ENCODE results near the gene PLXDC2.

DNA sequence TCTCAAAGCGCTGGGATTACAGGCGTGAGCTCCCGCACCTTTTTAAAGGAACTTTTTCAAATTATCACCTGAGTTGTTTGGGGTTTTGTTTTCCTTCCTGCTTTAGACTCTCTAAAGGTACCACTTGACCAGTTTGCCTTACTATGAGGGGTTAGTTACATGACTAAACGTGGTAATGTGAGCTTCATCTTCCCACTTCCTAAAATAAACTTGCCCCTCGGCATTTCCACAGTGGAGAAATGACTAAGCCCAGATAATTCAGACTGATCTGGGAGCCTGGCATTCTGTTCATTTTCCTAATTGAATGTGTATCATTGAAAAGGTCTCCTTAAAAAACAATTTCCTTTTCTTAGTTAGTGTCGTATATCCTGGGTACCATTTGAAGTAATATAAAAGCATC is 163.4 kb downstream of the PLXDC2 start:
- TF ChIP-seq, protein P1, sequence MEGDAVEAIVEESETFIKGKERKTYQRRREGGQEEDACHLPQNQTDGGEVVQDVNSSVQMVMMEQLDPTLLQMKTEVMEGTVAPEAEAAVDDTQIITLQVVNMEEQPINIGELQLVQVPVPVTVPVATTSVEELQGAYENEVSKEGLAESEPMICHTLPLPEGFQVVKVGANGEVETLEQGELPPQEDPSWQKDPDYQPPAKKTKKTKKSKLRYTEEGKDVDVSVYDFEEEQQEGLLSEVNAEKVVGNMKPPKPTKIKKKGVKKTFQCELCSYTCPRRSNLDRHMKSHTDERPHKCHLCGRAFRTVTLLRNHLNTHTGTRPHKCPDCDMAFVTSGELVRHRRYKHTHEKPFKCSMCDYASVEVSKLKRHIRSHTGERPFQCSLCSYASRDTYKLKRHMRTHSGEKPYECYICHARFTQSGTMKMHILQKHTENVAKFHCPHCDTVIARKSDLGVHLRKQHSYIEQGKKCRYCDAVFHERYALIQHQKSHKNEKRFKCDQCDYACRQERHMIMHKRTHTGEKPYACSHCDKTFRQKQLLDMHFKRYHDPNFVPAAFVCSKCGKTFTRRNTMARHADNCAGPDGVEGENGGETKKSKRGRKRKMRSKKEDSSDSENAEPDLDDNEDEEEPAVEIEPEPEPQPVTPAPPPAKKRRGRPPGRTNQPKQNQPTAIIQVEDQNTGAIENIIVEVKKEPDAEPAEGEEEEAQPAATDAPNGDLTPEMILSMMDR (IDR thresholded peaks at IDR 0.05): no peak
- TF ChIP-seq CEBPB (IDR thresholded peaks at IDR 0.05): no peak
- TF ChIP-seq, protein P2, sequence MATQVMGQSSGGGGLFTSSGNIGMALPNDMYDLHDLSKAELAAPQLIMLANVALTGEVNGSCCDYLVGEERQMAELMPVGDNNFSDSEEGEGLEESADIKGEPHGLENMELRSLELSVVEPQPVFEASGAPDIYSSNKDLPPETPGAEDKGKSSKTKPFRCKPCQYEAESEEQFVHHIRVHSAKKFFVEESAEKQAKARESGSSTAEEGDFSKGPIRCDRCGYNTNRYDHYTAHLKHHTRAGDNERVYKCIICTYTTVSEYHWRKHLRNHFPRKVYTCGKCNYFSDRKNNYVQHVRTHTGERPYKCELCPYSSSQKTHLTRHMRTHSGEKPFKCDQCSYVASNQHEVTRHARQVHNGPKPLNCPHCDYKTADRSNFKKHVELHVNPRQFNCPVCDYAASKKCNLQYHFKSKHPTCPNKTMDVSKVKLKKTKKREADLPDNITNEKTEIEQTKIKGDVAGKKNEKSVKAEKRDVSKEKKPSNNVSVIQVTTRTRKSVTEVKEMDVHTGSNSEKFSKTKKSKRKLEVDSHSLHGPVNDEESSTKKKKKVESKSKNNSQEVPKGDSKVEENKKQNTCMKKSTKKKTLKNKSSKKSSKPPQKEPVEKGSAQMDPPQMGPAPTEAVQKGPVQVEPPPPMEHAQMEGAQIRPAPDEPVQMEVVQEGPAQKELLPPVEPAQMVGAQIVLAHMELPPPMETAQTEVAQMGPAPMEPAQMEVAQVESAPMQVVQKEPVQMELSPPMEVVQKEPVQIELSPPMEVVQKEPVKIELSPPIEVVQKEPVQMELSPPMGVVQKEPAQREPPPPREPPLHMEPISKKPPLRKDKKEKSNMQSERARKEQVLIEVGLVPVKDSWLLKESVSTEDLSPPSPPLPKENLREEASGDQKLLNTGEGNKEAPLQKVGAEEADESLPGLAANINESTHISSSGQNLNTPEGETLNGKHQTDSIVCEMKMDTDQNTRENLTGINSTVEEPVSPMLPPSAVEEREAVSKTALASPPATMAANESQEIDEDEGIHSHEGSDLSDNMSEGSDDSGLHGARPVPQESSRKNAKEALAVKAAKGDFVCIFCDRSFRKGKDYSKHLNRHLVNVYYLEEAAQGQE (IDR thresholded peaks at IDR 0.05): no peak
- TF ChIP-seq RCOR1 (IDR thresholded peaks at IDR 0.05; ENCODE audit: low read depth, low read length): no peak
- TF ChIP-seq HOXA7 (CRISPR knock-in tag; IDR thresholded peaks at IDR 0.05): no peak
- no peak for TF ChIP-seq ZSCAN20 (CRISPR knock-in tag; IDR thresholded peaks at IDR 0.05)
- TF ChIP-seq NR3C1 (IDR thresholded peaks at IDR 0.05): no peak
- TF ChIP-seq BHLHE40 (IDR thresholded peaks at IDR 0.05; ENCODE audit: low read depth, low read length): no peak
- TF ChIP-seq MAFK (IDR thresholded peaks at IDR 0.05; ENCODE audit: partially characterized antibody): no peak
- TF ChIP-seq RAD21 (conservative IDR thresholded peaks at IDR 0.05 in 1 of 2, IDR thresholded peaks at IDR 0.05 in 1 of 2): no peak
- no peak for TF ChIP-seq EHMT2 (IDR thresholded peaks at IDR 0.05; ENCODE audit: low read depth)
- TF ChIP-seq POLR2A (IDR thresholded peaks at IDR 0.05; ENCODE audit: low read length): no peak
- TF ChIP-seq TP53 (CRISPR knock-in tag; IDR thresholded peaks at IDR 0.05): no peak
- no peak for TF ChIP-seq ESRRA (IDR thresholded peaks at IDR 0.05; ENCODE audit: borderline replicate concordance, low read length)

Data from A549 (cell line).